ENCODE measurements around the gene ZFP37.

The ZFP37 gene

DNA sequence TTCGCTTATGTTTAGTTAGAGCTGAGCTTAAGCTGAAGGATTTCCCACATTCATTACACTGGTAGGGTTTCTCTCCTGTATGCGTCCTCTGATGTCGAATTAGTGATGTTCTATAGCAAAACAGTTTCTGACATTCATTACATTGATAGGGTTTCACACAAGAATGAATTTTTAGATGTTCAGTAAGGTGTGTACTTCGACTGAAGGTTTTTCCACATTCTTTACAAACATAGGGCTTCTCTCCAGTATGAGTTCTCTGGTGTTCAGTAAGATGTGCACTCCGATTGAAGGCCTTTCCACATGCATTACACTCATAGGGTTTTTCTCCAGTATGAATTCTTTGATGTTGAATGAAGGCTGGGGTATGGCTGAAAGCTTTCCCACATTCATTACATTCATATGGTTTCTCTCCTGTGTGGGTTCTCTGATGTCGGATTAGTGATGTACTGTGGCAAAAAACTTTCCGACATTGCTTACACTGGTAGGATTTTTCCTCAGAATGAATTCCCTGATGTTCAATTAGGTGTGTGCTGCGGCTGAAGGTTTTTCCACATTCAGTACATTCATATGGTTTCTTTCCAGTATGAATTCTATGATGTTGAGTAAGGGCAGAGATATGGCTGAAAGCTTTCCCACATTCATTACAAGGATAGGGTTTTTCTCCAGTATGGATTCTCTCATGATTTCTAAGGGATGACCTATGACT is 59.1 kb downstream of the ZFP37 start:
- DNase-seq (ENCODE audit: low read depth): no peak
- no peak overlapping the region for H3K4me3 ChIP-seq (ENCODE audit: low read depth, low read length)
- TF ChIP-seq, protein P1, sequence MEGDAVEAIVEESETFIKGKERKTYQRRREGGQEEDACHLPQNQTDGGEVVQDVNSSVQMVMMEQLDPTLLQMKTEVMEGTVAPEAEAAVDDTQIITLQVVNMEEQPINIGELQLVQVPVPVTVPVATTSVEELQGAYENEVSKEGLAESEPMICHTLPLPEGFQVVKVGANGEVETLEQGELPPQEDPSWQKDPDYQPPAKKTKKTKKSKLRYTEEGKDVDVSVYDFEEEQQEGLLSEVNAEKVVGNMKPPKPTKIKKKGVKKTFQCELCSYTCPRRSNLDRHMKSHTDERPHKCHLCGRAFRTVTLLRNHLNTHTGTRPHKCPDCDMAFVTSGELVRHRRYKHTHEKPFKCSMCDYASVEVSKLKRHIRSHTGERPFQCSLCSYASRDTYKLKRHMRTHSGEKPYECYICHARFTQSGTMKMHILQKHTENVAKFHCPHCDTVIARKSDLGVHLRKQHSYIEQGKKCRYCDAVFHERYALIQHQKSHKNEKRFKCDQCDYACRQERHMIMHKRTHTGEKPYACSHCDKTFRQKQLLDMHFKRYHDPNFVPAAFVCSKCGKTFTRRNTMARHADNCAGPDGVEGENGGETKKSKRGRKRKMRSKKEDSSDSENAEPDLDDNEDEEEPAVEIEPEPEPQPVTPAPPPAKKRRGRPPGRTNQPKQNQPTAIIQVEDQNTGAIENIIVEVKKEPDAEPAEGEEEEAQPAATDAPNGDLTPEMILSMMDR (conservative IDR thresholded peaks at IDR 0.05; ENCODE audit: low read depth, low read length): no peak

Measured in choroid plexus epithelial cell (primary cell).